EL (cell line): ENCODE results near the gene FAM118B.
"Not testable (repeated sequence)": the region's sequence is repeated elsewhere in the genome, so short reads cannot be mapped to it uniquely, and the experiment has no call there.

ENCODE experiments used
- DNase-seq: peaks from one replicate; pipeline ENCODE4 v3.0.0-alpha.2; 2016

Gene FAM118B

GRCh38 chr11:126219547-126219946, 8.0 kb downstream of the FAM118B start:
- DNase-seq: no peak

GRCh38 chr11:126224647-126225294, 13.2 kb downstream of the FAM118B start:
- DNase-seq: no peak

- DNase-seq: no peak
These were observed 13.7 kb downstream of the FAM118B start for GRCh38 chr11:126225295-126225665.

GRCh38 chr11:126226334-126227084, 14.9 kb downstream of the FAM118B start:
- DNase-seq: no peak

GRCh38 chr11:126229858-126230540, 18.4 kb downstream of the FAM118B start:
- DNase-seq: no peak

- no peak for DNase-seq
These were observed 20.3 kb downstream of the FAM118B start for GRCh38 chr11:126231725-126232459.

GRCh38 chr11:126232683-126233082, 21.1 kb downstream of the FAM118B start:
- DNase-seq: no peak

- DNase-seq: no peak
These were observed 21.8 kb downstream of the FAM118B start for GRCh38 chr11:126233391-126233790.

GRCh38 chr11:126246636-126247035, 35.1 kb downstream of the FAM118B start:
- DNase-seq: no peak

- no peak for DNase-seq
These were observed 41.7 kb downstream of the FAM118B start for GRCh38 chr11:126253265-126253664.

GRCh38 chr11:126254819-126255218, 43.2 kb downstream of the FAM118B start:
- no peak for DNase-seq

- not testable (repeated sequence) for DNase-seq
These were observed 43.9 kb downstream of the FAM118B start for GRCh38 chr11:126255507-126255906.

- no peak for DNase-seq
These were observed 44.6 kb downstream of the FAM118B start for GRCh38 chr11:126256216-126256615.

GRCh38 chr11:126257144-126257543, 45.6 kb downstream of the FAM118B start:
- DNase-seq: no peak

GRCh38 chr11:126257764-126258163, 46.2 kb downstream of the FAM118B start:
- peak; percentile 75 for DNase-seq

GRCh38 chr11:126262216-126262615, 50.6 kb downstream of the FAM118B start:
- DNase-seq: no peak

GRCh38 chr11:126263489-126263888, 51.9 kb downstream of the FAM118B start:
- DNase-seq: no peak

- peak; percentile 11 for DNase-seq
These were observed 54.2 kb downstream of the FAM118B start for GRCh38 chr11:126265811-126266210.

- no peak for DNase-seq
These were observed 56.1 kb downstream of the FAM118B start for GRCh38 chr11:126267650-126268049.

- no peak for DNase-seq
These were observed 56.8 kb downstream of the FAM118B start for GRCh38 chr11:126268361-126268707.

GRCh38 chr11:126268708-126269579, 57.4 kb downstream of the FAM118B start, which contains the start of the genes FOXRED1 and SRPRA:
Gene FOXRED1, plus strand, starts transcription at chr11:126269154. Its CDS starts 53 bp downstream, at chr11:126269207.
Gene SRPRA, minus strand, starts transcription at chr11:126268895. Its CDS starts 91 bp downstream, at chr11:126268804.
- DNase-seq: peak; percentile 99

- DNase-seq: no peak
These were observed 65.7 kb downstream of the FAM118B start for GRCh38 chr11:126277322-126277721.
